ENCODE measurements around the gene RAB14.
"Not testable (repeated sequence)": the region's sequence is repeated elsewhere in the genome, so short reads cannot be mapped to it uniquely, and the experiment has no call there.

The RAB14 gene

DNA sequence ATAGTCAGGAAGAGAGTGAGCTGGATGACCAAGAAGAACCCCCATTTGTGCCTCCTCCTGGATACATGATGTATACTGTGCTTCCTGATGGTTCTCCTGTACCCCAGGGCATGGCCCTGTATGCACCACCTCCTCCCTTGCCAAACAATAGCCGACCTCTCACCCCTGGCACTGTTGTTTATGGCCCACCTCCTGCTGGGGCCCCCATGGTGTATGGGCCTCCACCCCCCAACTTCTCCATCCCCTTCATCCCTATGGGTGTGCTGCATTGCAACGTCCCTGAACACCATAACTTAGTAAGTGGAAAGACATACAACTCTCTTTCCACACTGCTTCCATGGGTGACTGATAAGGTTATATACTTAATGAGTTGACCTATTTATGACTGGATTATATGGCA lies 51.5 kb downstream of the RAB14 start:
- DNase-seq = no peak

DNA sequence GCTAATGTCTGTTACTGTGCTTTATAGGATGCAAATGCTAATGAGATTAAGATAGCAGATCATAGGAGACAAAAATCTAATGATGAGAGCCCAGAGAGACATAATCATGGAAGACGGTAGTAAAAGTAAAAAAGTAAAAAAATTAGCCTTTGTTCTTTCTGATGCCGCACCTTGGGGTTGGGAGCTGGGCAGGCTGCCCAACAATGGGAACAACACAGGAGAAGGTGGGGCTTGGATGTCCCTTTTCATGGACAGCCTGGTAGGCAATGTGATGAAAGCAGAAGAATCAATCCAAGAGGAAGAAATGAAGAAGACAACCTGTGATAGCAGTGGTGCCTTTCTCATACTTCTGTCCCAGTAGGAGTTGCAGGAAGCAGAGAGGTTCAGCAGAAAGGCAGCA lies 57.2 kb downstream of the RAB14 start:
- DNase-seq = no peak

DNA sequence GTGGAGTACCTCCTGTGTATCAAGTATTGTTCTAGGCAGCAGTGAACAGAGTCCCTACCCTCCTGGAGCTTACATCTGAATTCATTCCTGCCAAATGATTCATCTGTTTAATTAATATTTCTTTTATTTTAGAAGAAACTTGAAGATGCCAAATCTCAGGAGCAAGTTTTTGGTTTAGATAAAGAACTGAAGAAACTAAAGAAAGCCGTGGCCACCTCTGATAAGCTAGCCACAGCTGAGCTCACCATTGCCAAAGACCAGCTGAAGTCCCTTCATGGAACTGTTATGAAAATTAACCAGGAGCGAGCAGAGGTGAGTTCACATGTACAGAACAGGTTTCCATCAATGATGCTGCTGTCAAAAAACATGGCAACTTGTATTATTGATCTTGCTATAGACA lies 57.9 kb downstream of the RAB14 start:
- no peak for DNase-seq

DNA sequence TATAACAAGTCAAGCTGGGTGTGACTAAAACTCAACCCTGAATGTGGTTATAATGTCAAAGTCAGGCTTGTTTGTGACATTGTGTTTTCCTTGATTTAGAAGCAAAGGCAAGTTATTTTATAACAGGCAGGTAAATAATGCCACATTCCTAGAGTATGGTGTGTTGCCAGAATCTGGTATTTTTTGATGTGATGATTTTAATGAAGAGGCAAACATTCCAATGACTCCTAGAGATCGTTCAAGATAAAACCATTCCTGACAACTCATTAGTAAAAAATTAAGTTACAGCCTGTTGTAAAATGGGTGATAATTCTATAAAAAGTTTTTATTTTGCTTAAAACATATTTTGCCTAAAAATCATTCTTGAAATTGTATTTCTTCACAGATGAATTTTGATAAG lies 60.0 kb downstream of the RAB14 start:
- no peak for DNase-seq

DNA sequence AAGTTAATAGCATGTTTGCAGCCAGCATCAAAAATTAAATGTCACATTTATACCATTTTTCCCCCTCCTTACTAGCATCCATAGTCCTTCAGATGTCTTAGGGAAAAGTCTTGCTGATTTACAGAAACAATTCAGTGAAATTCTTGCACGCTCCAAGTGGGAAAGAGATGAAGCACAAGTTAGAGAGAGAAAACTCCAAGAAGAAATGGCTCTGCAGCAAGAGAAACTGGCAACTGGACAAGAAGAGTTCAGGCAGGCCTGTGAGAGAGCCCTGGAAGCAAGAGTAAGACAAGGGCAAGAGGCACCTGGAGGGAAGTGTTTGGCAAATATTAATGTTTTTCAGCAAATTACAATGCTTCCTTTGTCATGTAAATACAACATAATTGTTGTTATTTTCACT lies 60.4 kb downstream of the RAB14 start:
- DNase-seq = no peak

DNA sequence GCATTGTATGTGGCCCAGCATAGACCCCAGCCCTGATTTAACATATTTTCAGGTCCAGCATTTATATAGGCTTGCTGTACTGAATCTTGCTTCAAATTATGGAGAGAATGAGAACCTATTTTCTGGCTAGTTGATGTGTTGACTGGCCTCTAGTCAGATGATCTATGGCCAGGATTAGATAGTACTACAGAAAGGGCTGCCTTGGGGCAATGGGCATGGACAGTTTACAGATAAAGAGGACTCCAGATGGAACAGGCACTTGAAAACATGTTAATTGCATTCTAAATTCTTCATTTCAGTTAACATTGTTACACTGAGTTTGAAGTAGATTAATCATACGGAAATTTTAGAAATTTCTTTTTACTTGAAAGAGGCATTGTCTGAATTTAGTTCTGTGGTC lies 61.5 kb downstream of the RAB14 start:
- no peak for DNase-seq

DNA sequence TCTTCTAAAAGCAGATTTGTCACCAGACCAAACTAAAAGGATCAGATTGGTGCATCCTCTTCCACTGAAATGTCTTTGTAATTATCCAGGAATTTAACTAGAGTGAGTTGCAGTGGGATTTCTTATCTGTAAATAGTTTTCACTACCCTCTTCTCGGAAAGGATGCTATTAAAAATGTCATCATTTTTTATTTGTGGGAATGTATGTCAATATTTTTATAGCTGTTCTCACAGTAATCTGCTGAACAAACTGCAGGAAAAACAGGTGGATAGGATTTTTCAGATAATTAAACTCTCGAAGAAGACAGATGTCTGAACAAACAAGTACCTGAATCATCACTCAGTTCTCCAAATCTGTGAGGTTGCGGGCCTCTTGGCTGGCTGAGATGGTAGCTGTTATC lies 62.7 kb downstream of the RAB14 start:
- DNase-seq = no peak

DNA sequence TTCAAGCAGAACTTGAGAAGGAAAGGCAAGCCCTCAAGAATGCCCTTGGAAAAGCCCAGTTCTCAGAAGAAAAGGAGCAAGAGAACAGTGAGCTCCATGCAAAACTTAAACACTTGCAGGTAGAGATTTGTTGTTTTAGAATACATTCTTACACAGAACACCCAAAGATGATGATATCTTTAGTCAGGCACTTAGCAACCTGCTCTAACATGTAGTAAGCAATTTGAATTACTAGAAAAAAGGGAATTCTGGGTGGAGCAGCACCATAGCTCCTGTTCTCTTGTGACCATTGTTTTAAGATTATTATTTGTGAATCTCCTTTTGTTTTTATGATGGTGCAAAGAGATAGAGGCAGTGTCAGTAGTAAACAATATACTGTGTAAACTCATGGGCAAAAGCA lies 63.1 kb downstream of the RAB14 start:
- DNase-seq = no peak

DNA sequence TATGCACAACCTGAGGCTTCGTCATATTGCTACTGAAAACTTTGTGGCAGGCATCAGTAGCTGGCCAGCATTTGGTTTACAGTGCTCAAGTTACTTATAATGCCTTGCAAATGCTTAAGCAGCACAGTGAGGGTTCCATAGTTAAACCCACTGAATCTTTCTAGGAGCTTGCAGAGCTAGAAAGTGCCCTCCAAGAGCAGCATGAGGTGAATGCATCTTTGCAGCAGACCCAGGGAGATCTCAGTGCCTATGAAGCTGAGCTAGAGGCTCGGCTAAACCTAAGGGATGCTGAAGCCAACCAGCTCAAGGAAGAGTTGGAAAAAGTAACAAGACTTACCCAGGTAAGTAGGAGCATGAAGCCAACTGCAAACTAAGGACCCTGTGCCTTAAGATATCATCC lies 66.0 kb downstream of the RAB14 start:
- DNase-seq = no peak

DNA sequence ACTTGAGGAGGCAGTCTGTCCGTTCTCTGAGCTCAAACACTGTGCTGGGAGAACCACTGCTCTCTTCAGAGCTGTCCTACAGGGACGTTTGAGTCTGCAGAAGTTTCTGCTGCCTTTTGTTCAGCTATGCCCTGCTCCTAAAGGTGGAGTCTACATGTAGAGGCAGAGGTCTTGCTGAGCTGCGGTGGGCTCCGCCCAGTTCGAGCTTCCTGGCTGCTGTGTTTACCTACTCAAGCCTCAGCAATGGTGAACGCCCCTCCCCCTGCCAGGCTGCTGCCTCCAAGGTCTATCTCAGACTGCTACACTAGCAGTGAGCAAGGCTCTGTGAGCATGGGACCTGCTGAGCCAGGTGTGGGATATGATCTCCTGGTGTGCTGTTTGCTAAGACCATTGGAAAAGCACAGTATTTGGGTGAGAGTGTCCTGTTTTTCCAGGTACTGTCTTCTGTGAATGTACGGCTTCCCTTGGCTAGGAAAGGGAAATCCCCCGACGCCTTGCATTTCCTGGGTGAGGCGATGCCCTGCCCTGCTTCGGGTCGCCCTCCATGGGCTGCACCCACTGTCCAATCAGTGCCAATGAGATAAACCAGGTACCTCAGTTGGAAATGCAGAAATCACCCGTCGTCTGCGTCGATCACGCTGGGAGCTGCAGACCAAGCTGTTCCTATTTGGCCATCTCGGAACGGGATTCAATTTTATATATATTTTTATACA lies 68.4 kb downstream of the RAB14 start:
- no peak for DNase-seq

DNA sequence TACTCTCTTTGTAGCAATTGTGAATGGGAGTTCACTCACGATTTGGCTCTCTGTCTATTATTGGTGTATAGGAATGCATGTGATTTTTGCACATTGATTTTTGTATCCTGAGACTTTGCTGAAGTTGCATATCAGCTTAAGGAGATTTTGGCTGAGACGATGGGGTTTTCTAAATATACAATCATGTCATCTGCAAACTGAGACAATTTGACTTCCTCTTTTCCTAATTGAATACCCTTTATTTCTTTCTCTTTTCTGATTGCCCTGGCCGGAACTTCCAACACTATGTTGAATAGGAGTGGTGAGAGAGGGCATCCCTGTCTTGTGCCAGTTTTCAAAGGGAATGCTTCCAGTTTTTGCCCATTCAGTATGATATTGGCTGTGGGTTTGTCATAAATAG lies 72.3 kb downstream of the RAB14 start:
- not testable (repeated sequence) for DNase-seq
